ENCODE measurements around the gene COL15A1. TPM values are rescaled to one million over a fixed set of nuclear protein-coding genes. Genes with fewer than 3 reads are reported as not detected.

COL15A1 gene
- total and polyA plus RNA-seq, 2 of the 8 experiments (the other 6 are each of a cell fraction or from before 2014, with no cell fraction given), result 0.12 to 0.15 TPM

DNA sequence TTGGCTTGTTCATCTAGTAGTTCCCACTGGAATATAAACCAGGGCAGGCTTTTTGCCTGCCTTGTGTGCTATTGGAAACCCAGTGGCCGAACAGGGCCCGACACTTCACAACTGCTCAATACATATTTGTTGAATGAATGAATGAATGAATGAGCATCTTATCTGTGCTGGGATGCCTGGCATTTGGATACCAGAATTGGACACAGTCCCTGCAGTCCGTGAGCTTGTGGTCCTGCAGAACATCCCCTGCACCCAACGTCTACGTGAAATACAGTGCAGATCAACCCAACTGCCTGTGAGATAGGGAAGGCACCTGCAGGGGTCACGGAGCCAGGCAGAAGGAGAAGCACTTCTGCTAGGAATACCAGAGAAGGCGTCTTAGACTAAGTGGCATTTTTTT is 30.0 kb upstream of the COL15A1 start:
- Histone ChIP-seq H3K4ac (replicated peaks; ENCODE audit: insufficient read length, low read depth, low read length) (no peak overlapping the region), H2BK20ac (ENCODE audit: low read length) (no peak overlapping the region), H2BK12ac (ENCODE audit: low read depth, low read length) (no peak overlapping the region), H3K27me3 (replicated peaks in 1 of 4; ENCODE audit: control insufficient read depth in 3 of 4, extremely low read depth in 1 of 4, insufficient read depth in 3 of 4, low read length in 3 of 4) (no peaks in the 10 kb centered on the region), H2AK5ac (ENCODE audit: low read depth, low read length) (no peak overlapping the region), H3K4me1 (replicated peaks in 1 of 4; ENCODE audit: control insufficient read depth in 3 of 4, insufficient read depth in 4 of 4, low read length in 3 of 4) (no peaks in the 10 kb centered on the region; a peak in 2 of 7 replicates), H3K4me3 (ENCODE audit: extremely low read depth in 1 of 4, insufficient read depth in 2 of 4, low read depth in 3 of 4, low read length in 4 of 4) (no peak overlapping the region), H3K9ac (replicated peaks in 1 of 4; ENCODE audit: extremely low read depth in 1 of 4, low read depth in 3 of 4, low read length in 3 of 4) (no peak overlapping the region), H3K23ac (ENCODE audit: insufficient read length) (no peak overlapping the region), H3K9me3 (ENCODE audit: insufficient read depth in 2 of 2, low read depth in 1 of 2, low read length in 1 of 2) (no peaks in the 10 kb centered on the region), H2BK15ac (ENCODE audit: low read length) (no peak overlapping the region), H3K14ac (ENCODE audit: insufficient read length) (no peak overlapping the region), H3K18ac (ENCODE audit: extremely low read depth, low read length) (no peak overlapping the region), H4K5ac (ENCODE audit: insufficient read length, low read depth, low read length) (no peak overlapping the region), H4K20me1 (replicated peaks in 1 of 2; ENCODE audit: control insufficient read depth in 1 of 2, insufficient read depth in 2 of 2, low read length in 2 of 2) (no peaks in the 10 kb centered on the region), H3K79me2 (ENCODE audit: control insufficient read depth in 1 of 2, insufficient read depth in 2 of 2, low read length in 2 of 2) (no peaks in the 10 kb centered on the region), H4K8ac (ENCODE audit: extremely low read depth, insufficient read depth, low read length) (no peak overlapping the region), H2BK5ac (ENCODE audit: low read depth, low read length) (no peak overlapping the region), H4K91ac (replicated peaks; ENCODE audit: insufficient read length, low read length) (no peak overlapping the region), H3K4me2 (ENCODE audit: insufficient read depth in 1 of 2, low read depth in 2 of 2, low read length in 2 of 2) (no peak overlapping the region), H3K23me2 (ENCODE audit: low read depth, low read length) (no peaks in the 10 kb centered on the region), H2BK120ac (replicated peaks; ENCODE audit: low read depth, low read length) (no peak overlapping the region), H3K56ac (replicated peaks; ENCODE audit: insufficient read length, low read depth, low read length) (no peak overlapping the region), H3K36me3 (ENCODE audit: control insufficient read depth in 2 of 4, insufficient read depth in 4 of 4, low read length in 3 of 4) (no peaks in the 10 kb centered on the region), H2AFZ (ENCODE audit: low read length) (no peak overlapping the region), H3K79me1 (ENCODE audit: low read depth, low read length) (no peaks in the 10 kb centered on the region), H3K27ac (ENCODE audit: low read depth, low read length) (no peak overlapping the region)
- DNase-seq (ENCODE audit: low read depth in 1 of 2, low spot score in 2 of 2), result no peak
- FAIRE-seq, result no peak
- ChIA-PET CTCF (ENCODE audit: partially characterized antibody) (interaction anchor here (1.5 to 1.8 kb wide), 2 partner anchors 84 to 87 kb away, joined by 3 to 8 read pairs; no protein-coding TSS in a partner anchor), POLR2A (ENCODE audit: partially characterized antibody) (no interaction called here)
- WGBS, 2 experiments (ENCODE audit: extremely low coverage in 1 of 2, insufficient coverage in 1 of 2, insufficient read length in 1 of 2, insufficient replicate concordance in 2 of 2, low coverage in 1 of 2, low lambda C conversion rate in 2 of 2, missing lambda C conversion rate in 1 of 2), result 91% methylated on average over 7 of the region's 7 CpGs; no CpG with 5 or more reads in 1 of the 2 experiments
- TF ChIP-seq SIRT6 (IDR thresholded peaks at IDR 0.05; ENCODE audit: low read length) (no peak), POLR2A (IDR thresholded peaks at IDR 0.05; ENCODE audit: control extremely low read depth in 1 of 2, low read depth in 2 of 2, low read length in 2 of 2) (no peak), CBX5 (IDR thresholded peaks at IDR 0.05; ENCODE audit: low read depth, low read length) (no peak), NRF1 (IDR thresholded peaks at IDR 0.05; ENCODE audit: low read depth, low read length) (no peak)

Data from H1 (cell line).